MCF 10A (cell line): ENCODE results near the gene PTPRH. TPM values are rescaled to one million over a fixed set of nuclear protein-coding genes. Genes with fewer than 3 reads are reported as not detected.
A peak's percentile ranks its signal among the peaks of the same experiment; 100 is the strongest.

ENCODE experiments used
- BruUV-seq: library from RNA; stranded (reverse); fragments of 400-500 nt; replicated peaks from 2 replicates; lab custom pipeline; 2021; lab: Mats Ljungman, UMichigan
- CTCF ChIA-PET: fragments of 300-600 bp; sonication (Branson Sonifier 250); formaldehyde crosslinking; extraction: SDS; loops from one replicate; lab custom pipeline; 2021; ENCODE audit warnings: antibody characterized with exemption, inconsistent platforms; lab: Yijun Ruan, JAX
- POLR2A ChIA-PET: fragments of 300-600, 350-650 bp; sonication (Branson Sonifier 250); formaldehyde crosslinking; extraction: SDS; loops from one replicate; lab custom pipeline; 2020; ENCODE audit warnings: antibody characterized with exemption, inconsistent platforms; lab: Yijun Ruan, JAX
- DNase-seq: peaks from one replicate; pipeline ENCODE4 v3.0.0-alpha.2; 2018; ENCODE audit not compliant: unreplicated experiment
- H3K27ac Mint-ChIP-seq: one replicate; pipeline ENCODE4 v1.8.0; 2022; ENCODE audit warnings: mild to moderate bottlenecking, low read depth, mixed read lengths; ENCODE audit not compliant: unreplicated experiment
- H3K27me3 Mint-ChIP-seq: one replicate; pipeline ENCODE4 v1.8.0; 2022; ENCODE audit warnings: mixed read lengths; ENCODE audit not compliant: insufficient read depth, unreplicated experiment
- H3K36me3 Mint-ChIP-seq: one replicate; pipeline ENCODE4 v1.8.0; 2022; ENCODE audit warnings: mild to moderate bottlenecking, moderate library complexity, mixed read lengths; ENCODE audit not compliant: insufficient read depth, unreplicated experiment
- H3K4me1 Mint-ChIP-seq: one replicate; pipeline ENCODE4 v1.8.0; 2022; ENCODE audit warnings: mixed read lengths; ENCODE audit not compliant: insufficient read depth, unreplicated experiment
- H3K4me3 Mint-ChIP-seq: one replicate; pipeline ENCODE4 v1.8.0; 2022; ENCODE audit warnings: mild to moderate bottlenecking, moderate library complexity, mixed read lengths; ENCODE audit not compliant: unreplicated experiment
- H3K9me3 Mint-ChIP-seq: one replicate; pipeline ENCODE4 v1.8.0; 2022; ENCODE audit warnings: mixed read lengths; ENCODE audit not compliant: unreplicated experiment
- CTCF ChIP-seq: fragments of 200-600 bp; IDR thresholded peaks from one replicate; pipeline ENCODE4 v1.8.0; 2022; ENCODE audit warnings: antibody characterized with exemption, mild to moderate bottlenecking; ENCODE audit not compliant: unreplicated experiment
- intact Hi-C: fragments of 100-400 bp; cut with micrococcal nuclease; formaldehyde crosslinking; loops from 2 replicates; pipeline ENCODE4 v1.14.1; 2022
- total RNA-seq: library from RNA; stranded (reverse); gene quantifications from 2 replicates; pipeline ENCODE4 v1.2.3, GENCODE V29; 2022

The PTPRH gene
- total RNA-seq, 1 experiment from 2014 or later, result 0.56 TPM

- TSS peak; percentile 29 for BruUV-seq
- H3K36me3 Mint-ChIP-seq, result peaks cover 25% of the 10 kb centered on the region
- H3K27me3 Mint-ChIP-seq, result no peaks in the 10 kb centered on the region
- peaks cover 36% of the 10 kb centered on the region for H3K4me1 Mint-ChIP-seq
- intact Hi-C loops, result loop anchor here (5.0 kb wide), 1 partner anchor 90 kb away; the partner anchor contains the start of gene DNAAF3
- DNase-seq, result no peak
- no peak for TF ChIP-seq CTCF
- no peaks in the 10 kb centered on the region for H3K9me3 Mint-ChIP-seq
- POLR2A ChIA-PET, result interaction anchor here (0.6 to 3.3 kb wide), 9 partner anchors 9 to 1343 kb away, joined by 3 to 16 read pairs (median 4); partner anchors contain the start of genes SYT5 and TMEM238
- CTCF ChIA-PET, result interaction anchor here (1.1 to 1.6 kb wide), 4 partner anchors 24 to 116 kb away, joined by 3 to 6 read pairs (median 4); partner anchors contain the start of gene DNAAF3
- H3K27ac Mint-ChIP-seq, result peak overlapping the region; percentile 92
- H3K4me3 Mint-ChIP-seq, result peak overlapping the region; percentile 88
Observed at GRCh38 chr19:55256562-55257460, 47.5 kb upstream of the PTPRH start.

DNA sequence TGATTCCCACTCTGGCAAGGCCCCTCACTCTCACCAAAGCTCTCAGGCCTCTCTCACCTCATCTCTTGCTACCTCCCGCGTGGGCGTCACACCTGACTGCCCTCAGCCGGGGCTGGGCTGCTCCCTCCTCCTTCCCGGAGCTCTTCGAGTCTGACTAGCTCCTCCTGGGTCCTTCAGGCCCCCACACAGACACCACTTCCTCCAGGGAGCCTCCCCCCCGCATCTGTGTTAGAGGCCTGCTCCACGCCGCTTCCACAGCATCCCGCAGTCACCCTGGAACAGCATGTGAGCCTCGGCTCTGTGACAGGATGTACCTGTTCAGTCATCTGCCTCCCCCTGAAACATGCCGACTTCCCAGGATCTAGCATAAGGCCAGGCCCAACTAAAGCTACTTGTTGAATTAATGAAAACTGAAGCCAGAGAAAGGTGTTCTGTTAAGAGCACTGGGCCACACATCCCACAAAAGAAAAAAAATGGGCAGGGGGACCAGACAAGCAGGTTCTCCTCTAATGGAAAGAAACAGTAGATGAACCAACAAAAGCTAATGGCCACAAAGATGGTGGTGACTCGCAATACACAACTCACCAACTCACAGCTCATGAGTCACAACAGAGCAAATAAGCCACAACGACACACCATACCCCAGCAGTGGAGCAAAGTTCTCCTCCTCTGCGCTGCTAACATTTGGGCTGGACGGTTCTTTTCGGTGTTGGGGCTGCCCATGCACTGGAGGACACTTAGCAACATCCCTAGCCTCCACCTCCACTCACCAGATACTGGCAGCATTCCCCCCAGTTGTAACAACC, 46.5 kb upstream of the PTPRH start:
- CTCF ChIA-PET, result interaction anchor here (0.6 to 1.3 kb wide), 8 partner anchors 11 to 1365 kb away, joined by 3 to 6 read pairs (median 3); no protein-coding TSS in a partner anchor
- BruUV-seq, result no TSS peak
- Mint-ChIP-seq H3K36me3 (peaks cover 24% of the 10 kb centered on the region), H3K27ac (peak overlapping the region; percentile 92), H3K9me3 (no peaks in the 10 kb centered on the region), H3K27me3 (no peaks in the 10 kb centered on the region), H3K4me1 (peaks cover 42% of the 10 kb centered on the region), H3K4me3 (peak overlapping the region; percentile 88)
- POLR2A ChIA-PET, result interaction anchor here (0.5 to 3.3 kb wide), 7 partner anchors 23 to 138 kb away, joined by 3 to 16 read pairs (median 4); partner anchors contain the start of genes SYT5 and TMEM238
- intact Hi-C loops, result loop anchor here (5.0 kb wide), 1 partner anchor 89 kb away; the partner anchor contains the start of gene DNAAF3
- TF ChIP-seq CTCF, result no peak
- DNase-seq, result peak; percentile 20

DNA sequence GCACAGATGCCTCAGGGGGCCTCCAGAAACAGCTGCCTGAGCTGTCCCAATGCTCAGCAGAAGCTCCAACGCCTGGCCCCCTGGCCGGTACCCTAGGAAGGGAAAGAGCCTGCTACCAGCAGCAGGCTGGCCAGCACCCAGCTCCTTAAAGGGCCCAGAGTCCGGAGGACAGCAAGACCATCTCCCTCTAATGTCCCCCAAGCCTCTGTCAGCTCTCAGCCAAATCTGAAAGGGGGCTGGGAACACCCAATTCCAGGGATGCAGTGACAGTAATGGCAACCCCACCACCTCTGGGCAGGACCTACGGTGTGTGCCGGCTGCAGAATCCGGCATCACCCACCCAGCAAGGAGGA, 45.3 kb upstream of the PTPRH start:
- Mint-ChIP-seq H3K4me3 (no peak overlapping the region), H3K27ac (peak overlapping the region; percentile 92), H3K4me1 (peaks cover 45% of the 10 kb centered on the region), H3K9me3 (no peaks in the 10 kb centered on the region), H3K27me3 (no peaks in the 10 kb centered on the region), H3K36me3 (peaks cover 22% of the 10 kb centered on the region)
- ChIA-PET CTCF (interaction anchor here (0.7 to 1.0 kb wide), 2 partner anchors 107 to 190 kb away, joined by 3 read pairs; no protein-coding TSS in a partner anchor), POLR2A (interaction anchor here (0.7 to 1.0 kb wide), 2 partner anchors 16 to 137 kb away, joined by 3 read pairs; no protein-coding TSS in a partner anchor)
- no peak for TF ChIP-seq CTCF
- intact Hi-C loops, result no loop called here
- DNase-seq, result no peak
- BruUV-seq, result no TSS peak
